Upper lobe of left lung (tissue), 4 donors: ENCODE results near the gene GTPBP2.

Experiments used
- EP300 ChIP-seq, 4 donors: sonication (generic); formaldehyde crosslinking; IDR thresholded peaks; one replicate each; pipeline ENCODE4 v1.5.1; 2017; ENCODE audit warnings: antibody characterized with exemption in 4 of 4, control low read depth in 2 of 4
- POLR2A ChIP-seq, 4 donors: fragments of 450-650 bp; IDR thresholded peaks; one replicate each; pipeline ENCODE4 v1.5.1; 2016 to 2017; ENCODE audit warnings: antibody characterized with exemption in 4 of 4, mild to moderate bottlenecking in 2 of 4
- POLR2AphosphoS5 ChIP-seq, 2 donors: sonication (generic); formaldehyde crosslinking; IDR thresholded peaks; one replicate each; pipeline ENCODE4 v1.5.1; 2017; ENCODE audit warnings: antibody characterized with exemption in 2 of 2
- TF ChIP-seq, protein P1 (sequence below), 6 experiments: fragments of 450-650 bp in 4 of 6; fragments of 200-600 bp in 2 of 6; sonication (generic) in 2 of 6; IDR thresholded peaks; one replicate each; pipeline ENCODE4 v1.5.1; 2016 to 2019; ENCODE audit warnings: antibody characterized with exemption in 6 of 6

DNA sequence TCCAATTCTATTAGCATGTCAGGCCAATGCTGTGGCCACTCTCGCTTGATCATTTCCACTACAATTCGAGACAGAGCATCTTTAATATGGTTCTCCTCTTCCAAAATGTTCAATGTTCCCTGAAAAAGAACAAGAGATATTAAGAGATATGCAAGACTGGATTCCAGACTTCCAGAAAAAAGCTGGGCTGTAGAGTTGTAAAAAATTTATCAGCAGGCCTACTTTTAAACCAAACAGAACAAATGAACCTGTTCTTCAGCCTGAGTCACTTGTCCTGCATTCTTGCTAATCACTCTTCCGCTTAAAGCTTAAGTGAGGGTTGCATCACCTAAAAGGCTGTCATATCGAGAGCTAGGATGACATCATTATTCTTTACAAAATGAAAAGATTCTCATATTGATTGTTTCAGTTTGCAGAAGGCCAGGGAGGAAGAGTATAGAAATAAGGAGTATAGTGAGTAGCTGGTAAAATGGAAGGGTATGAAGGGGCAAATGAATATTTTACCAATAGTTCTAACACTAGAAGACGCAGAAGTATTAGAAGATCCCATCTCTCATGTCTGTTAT, 58.1 kb downstream of the GTPBP2 start:
- TF ChIP-seq POLR2AphosphoS5 (IDR thresholded peaks at IDR 0.05), result no peak
- TF ChIP-seq POLR2A (IDR thresholded peaks at IDR 0.05), result no peak
- no peak for TF ChIP-seq EP300 (IDR thresholded peaks at IDR 0.05)
- TF ChIP-seq, protein P1, sequence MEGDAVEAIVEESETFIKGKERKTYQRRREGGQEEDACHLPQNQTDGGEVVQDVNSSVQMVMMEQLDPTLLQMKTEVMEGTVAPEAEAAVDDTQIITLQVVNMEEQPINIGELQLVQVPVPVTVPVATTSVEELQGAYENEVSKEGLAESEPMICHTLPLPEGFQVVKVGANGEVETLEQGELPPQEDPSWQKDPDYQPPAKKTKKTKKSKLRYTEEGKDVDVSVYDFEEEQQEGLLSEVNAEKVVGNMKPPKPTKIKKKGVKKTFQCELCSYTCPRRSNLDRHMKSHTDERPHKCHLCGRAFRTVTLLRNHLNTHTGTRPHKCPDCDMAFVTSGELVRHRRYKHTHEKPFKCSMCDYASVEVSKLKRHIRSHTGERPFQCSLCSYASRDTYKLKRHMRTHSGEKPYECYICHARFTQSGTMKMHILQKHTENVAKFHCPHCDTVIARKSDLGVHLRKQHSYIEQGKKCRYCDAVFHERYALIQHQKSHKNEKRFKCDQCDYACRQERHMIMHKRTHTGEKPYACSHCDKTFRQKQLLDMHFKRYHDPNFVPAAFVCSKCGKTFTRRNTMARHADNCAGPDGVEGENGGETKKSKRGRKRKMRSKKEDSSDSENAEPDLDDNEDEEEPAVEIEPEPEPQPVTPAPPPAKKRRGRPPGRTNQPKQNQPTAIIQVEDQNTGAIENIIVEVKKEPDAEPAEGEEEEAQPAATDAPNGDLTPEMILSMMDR (IDR thresholded peaks at IDR 0.05), result no peak
